ENCODE measurements around the gene PCSK5. TPM values are rescaled to one million over a fixed set of nuclear protein-coding genes. Genes with fewer than 3 reads are reported as not detected.

PCSK5 gene
- total RNA-seq, 2 experiments from 2014 or later = 14.4 to 15.2 TPM

DNA sequence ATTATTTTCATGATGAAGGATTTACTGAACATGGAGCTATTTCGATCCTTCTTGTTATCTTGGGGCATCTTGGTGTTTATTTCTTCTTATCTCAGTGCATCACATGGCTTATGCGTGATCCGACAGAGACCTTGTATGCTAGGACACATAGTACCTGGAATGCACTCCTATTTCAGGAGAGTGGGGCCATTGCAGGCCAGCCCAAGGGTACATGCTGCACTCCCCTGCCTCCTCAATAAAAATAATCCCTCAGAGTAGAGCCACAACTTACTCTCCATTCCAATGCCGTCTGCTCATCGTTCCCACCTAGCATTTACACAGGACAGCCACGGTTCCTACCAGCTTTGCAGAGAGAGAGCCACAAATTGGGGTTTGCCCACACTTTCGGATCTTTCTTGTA is 43.5 kb downstream of the PCSK5 start:
- Histone ChIP-seq H3K27ac (ENCODE audit: low read depth in 1 of 2, low read length in 2 of 2) (no peak overlapping the region), H3K4me1 (ENCODE audit: insufficient read depth, low read length) (no peaks in the 10 kb centered on the region), H3K4me3 (ENCODE audit: low read length) (no peak overlapping the region), H3K27me3 (ENCODE audit: control insufficient read depth in 1 of 2, insufficient read depth in 2 of 2, low read length in 2 of 2) (no peaks in the 10 kb centered on the region), H3K36me3 (ENCODE audit: insufficient read depth, low read length) (peaks cover 4% of the 10 kb centered on the region), H3K9me3 (ENCODE audit: control insufficient read depth in 1 of 2, insufficient read depth in 1 of 2, low read length in 2 of 2) (no peaks in the 10 kb centered on the region)
- Mint-ChIP-seq H3K4me1 (ENCODE audit: low read depth) (peaks cover 46% of the 10 kb centered on the region), H3K36me3 (ENCODE audit: low read depth) (peaks cover 65% of the 10 kb centered on the region), H3K4me3 (no peak overlapping the region), H3K9me3 (no peaks in the 10 kb centered on the region), H3K27me3 (no peaks in the 10 kb centered on the region), H3K27ac (no peak overlapping the region)
- TF ChIP-seq, protein P1, sequence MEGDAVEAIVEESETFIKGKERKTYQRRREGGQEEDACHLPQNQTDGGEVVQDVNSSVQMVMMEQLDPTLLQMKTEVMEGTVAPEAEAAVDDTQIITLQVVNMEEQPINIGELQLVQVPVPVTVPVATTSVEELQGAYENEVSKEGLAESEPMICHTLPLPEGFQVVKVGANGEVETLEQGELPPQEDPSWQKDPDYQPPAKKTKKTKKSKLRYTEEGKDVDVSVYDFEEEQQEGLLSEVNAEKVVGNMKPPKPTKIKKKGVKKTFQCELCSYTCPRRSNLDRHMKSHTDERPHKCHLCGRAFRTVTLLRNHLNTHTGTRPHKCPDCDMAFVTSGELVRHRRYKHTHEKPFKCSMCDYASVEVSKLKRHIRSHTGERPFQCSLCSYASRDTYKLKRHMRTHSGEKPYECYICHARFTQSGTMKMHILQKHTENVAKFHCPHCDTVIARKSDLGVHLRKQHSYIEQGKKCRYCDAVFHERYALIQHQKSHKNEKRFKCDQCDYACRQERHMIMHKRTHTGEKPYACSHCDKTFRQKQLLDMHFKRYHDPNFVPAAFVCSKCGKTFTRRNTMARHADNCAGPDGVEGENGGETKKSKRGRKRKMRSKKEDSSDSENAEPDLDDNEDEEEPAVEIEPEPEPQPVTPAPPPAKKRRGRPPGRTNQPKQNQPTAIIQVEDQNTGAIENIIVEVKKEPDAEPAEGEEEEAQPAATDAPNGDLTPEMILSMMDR (IDR thresholded peaks at IDR 0.05) = no peak
- POLR2A ChIA-PET = no interaction called here
- ATAC-seq (ENCODE audit: poor library complexity) (no peak), DNase-seq (no peak)
- intact Hi-C loops (cut with DNase I, micrococcal nuclease) = no loop called here
- CTCF ChIA-PET = no interaction called here

DNA sequence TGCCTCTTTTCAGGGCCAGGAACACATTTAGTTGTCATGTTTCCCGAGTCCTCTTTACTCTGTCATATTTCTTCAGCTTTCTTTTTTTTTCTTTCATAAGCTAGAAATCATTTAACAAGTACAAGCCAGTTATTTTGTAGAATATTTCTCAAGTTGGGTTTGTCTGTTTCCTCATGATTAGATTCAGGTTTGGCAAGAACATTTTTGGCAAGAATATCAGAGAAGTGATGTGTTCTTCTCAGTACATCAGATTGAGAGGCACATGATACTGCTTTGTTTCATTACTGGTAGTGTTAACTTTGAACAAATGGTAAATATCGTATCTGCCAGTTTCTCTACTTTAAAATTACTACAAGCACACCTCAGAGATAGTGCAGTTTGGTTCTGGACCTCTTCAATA is 45.1 kb downstream of the PCSK5 start:
- DNase-seq = no peak
- Histone ChIP-seq H3K4me1 (ENCODE audit: insufficient read depth, low read length) (no peaks in the 10 kb centered on the region), H3K9me3 (ENCODE audit: control insufficient read depth in 1 of 2, insufficient read depth in 1 of 2, low read length in 2 of 2) (no peaks in the 10 kb centered on the region), H3K27ac (ENCODE audit: low read depth in 1 of 2, low read length in 2 of 2) (no peak overlapping the region), H3K4me3 (ENCODE audit: low read length) (no peak overlapping the region), H3K27me3 (ENCODE audit: control insufficient read depth in 1 of 2, insufficient read depth in 2 of 2, low read length in 2 of 2) (no peaks in the 10 kb centered on the region), H3K36me3 (ENCODE audit: insufficient read depth, low read length) (peaks cover 4% of the 10 kb centered on the region)
- ATAC-seq (ENCODE audit: poor library complexity) = no peak
- POLR2A ChIA-PET = no interaction called here
- Mint-ChIP-seq H3K27ac (no peak overlapping the region), H3K9me3 (no peaks in the 10 kb centered on the region), H3K4me1 (ENCODE audit: low read depth) (peaks cover 35% of the 10 kb centered on the region), H3K4me3 (no peak overlapping the region), H3K27me3 (no peaks in the 10 kb centered on the region), H3K36me3 (ENCODE audit: low read depth) (peaks cover 80% of the 10 kb centered on the region)
- intact Hi-C loops (cut with DNase I, micrococcal nuclease) = no loop called here
- TF ChIP-seq, protein P1 (IDR thresholded peaks at IDR 0.05) = no peak
- CTCF ChIA-PET = no interaction called here

DNA sequence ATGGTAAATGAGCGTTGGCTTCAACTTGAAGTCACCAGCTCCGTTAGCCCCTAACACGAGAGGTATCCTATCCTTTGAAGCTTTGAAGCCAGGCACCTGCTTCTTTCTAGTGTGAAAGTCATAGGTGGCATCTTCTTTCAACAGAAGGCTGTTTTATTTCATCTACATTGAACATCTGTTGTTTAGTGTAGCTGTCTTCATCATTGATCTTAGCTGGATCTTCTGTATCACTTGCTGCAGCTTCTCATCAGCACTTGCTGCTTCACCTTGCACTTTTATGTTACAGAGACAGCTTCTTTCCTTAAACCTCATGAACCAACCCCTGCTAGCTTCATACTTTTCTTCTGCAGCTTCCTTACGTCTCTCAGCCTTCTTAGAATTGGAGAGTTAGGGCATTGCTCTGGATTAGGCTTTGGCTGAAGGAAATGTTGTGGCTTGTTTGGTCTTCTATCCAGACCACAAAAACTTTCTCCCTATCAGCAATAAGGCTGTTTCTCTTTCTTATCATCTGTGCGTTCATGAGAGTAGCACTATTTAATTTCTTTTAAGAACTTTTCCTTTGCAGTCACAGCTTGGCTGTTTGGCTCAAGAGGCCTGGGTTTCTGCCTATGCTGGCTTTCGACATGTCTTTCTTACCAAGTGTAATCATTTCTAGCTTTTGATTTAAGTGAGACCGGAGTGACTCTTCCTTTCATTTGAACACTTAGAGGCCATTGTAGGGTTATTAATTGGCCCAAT is 47.2 kb downstream of the PCSK5 start:
- peaks cover 4% of the 10 kb centered on the region for H3K36me3 ChIP-seq (ENCODE audit: insufficient read depth, low read length)
- no peak overlapping the region for H3K27ac ChIP-seq (ENCODE audit: low read depth in 1 of 2, low read length in 2 of 2)
- H3K27me3 Mint-ChIP-seq = no peaks in the 10 kb centered on the region
- no peaks in the 10 kb centered on the region for H3K27me3 ChIP-seq (ENCODE audit: control insufficient read depth in 1 of 2, insufficient read depth in 2 of 2, low read length in 2 of 2)
- no peak for ATAC-seq (ENCODE audit: poor library complexity)
- H3K27ac Mint-ChIP-seq = no peak overlapping the region
- H3K4me3 Mint-ChIP-seq = no peak overlapping the region
- H3K9me3 Mint-ChIP-seq = no peaks in the 10 kb centered on the region
- ChIA-PET POLR2A (interaction anchor here (1.1 kb wide), 1 partner anchor 47 kb away, joined by 4 read pairs; the partner anchor contains the start of gene PCSK5), CTCF (no interaction called here)
- no peak for DNase-seq
- H3K36me3 Mint-ChIP-seq (ENCODE audit: low read depth) = peaks cover 62% of the 10 kb centered on the region
- intact Hi-C loops (cut with DNase I, micrococcal nuclease) = no loop called here
- no peaks in the 10 kb centered on the region for H3K9me3 ChIP-seq (ENCODE audit: control insufficient read depth in 1 of 2, insufficient read depth in 1 of 2, low read length in 2 of 2)
- TF ChIP-seq, protein P1 (IDR thresholded peaks at IDR 0.05) = no peak
- H3K4me1 ChIP-seq (ENCODE audit: insufficient read depth, low read length) = no peaks in the 10 kb centered on the region
- no peak overlapping the region for H3K4me3 ChIP-seq (ENCODE audit: low read length)
- H3K4me1 Mint-ChIP-seq (ENCODE audit: low read depth) = peaks cover 24% of the 10 kb centered on the region

All from CD4-positive, alpha-beta T cell (primary cell).